ENCODE measurements around the gene PMM2.
"Not testable (repeated sequence)": the region's sequence is repeated elsewhere in the genome, so short reads cannot be mapped to it uniquely, and the experiment has no call there.

Gene PMM2

GRCh38 chr16:8782673-8783072 lies 15.0 kb upstream of the PMM2 start:
- DNase-seq (ENCODE audit: low read depth): no peak

- DNase-seq (ENCODE audit: low read depth): no peak
Measured at GRCh38 chr16:8785408-8785807, 12.2 kb upstream of the PMM2 start.

- not testable (repeated sequence) for DNase-seq (ENCODE audit: low read depth)
Measured at GRCh38 chr16:8786316-8786715, 11.3 kb upstream of the PMM2 start.

GRCh38 chr16:8788578-8789172 lies 9.0 kb upstream of the PMM2 start:
- DNase-seq (ENCODE audit: low read depth): no peak

- no peak for DNase-seq (ENCODE audit: low read depth)
Measured at GRCh38 chr16:8795091-8795490, 2.5 kb upstream of the PMM2 start.

GRCh38 chr16:8795818-8796217 lies 1.8 kb upstream of the PMM2 start:
- no peak for DNase-seq (ENCODE audit: low read depth)

GRCh38 chr16:8796469-8797363 lies 923 bp upstream of the PMM2 start:
- no peak for DNase-seq (ENCODE audit: low read depth)

- DNase-seq (ENCODE audit: low read depth): no peak
Measured at GRCh38 chr16:8798174-8798527, 512 bp downstream of the PMM2 start.

- no peak for DNase-seq (ENCODE audit: low read depth)
Measured at GRCh38 chr16:8798535-8799157, 1.0 kb downstream of the PMM2 start.

GRCh38 chr16:8801701-8802100 lies 4.1 kb downstream of the PMM2 start:
- no peak for DNase-seq (ENCODE audit: low read depth)

- DNase-seq (ENCODE audit: low read depth): not testable (repeated sequence)
Measured at GRCh38 chr16:8803733-8804132, 6.1 kb downstream of the PMM2 start.

- DNase-seq (ENCODE audit: low read depth): no peak
Measured at GRCh38 chr16:8804313-8804712, 6.7 kb downstream of the PMM2 start.

- DNase-seq (ENCODE audit: low read depth): no peak
Measured at GRCh38 chr16:8806272-8806983, 8.8 kb downstream of the PMM2 start.

GRCh38 chr16:8807189-8807588 lies 9.6 kb downstream of the PMM2 start:
- no peak for DNase-seq (ENCODE audit: low read depth)

GRCh38 chr16:8808009-8808408 lies 10.4 kb downstream of the PMM2 start:
- DNase-seq (ENCODE audit: low read depth): no peak

- DNase-seq (ENCODE audit: low read depth): no peak
Measured at GRCh38 chr16:8808613-8809353, 11.1 kb downstream of the PMM2 start.

- DNase-seq (ENCODE audit: low read depth): no peak
Measured at GRCh38 chr16:8812162-8812843, 14.7 kb downstream of the PMM2 start.

- no peak for DNase-seq (ENCODE audit: low read depth)
Measured at GRCh38 chr16:8814095-8814806, 16.6 kb downstream of the PMM2 start.

- DNase-seq (ENCODE audit: low read depth): no peak
Measured at GRCh38 chr16:8816967-8817655, 19.5 kb downstream of the PMM2 start.

All from stimulated activated CD8-positive, alpha-beta memory T cell treated with anti-CD3 and anti-CD28 coated beads, Interleukin-12 subunit alpha, Interleukin-12 subunit beta, amount 100 ng/mL, for 4 hours (primary cell).